Measurements from ENCODE around the gene SMYD3. TPM values are rescaled to one million over a fixed set of nuclear protein-coding genes. Genes with fewer than 3 reads are reported as not detected.

The SMYD3 gene
- polyA plus RNA-seq, 1 donor from 2014 or later = 48.6 TPM

DNA sequence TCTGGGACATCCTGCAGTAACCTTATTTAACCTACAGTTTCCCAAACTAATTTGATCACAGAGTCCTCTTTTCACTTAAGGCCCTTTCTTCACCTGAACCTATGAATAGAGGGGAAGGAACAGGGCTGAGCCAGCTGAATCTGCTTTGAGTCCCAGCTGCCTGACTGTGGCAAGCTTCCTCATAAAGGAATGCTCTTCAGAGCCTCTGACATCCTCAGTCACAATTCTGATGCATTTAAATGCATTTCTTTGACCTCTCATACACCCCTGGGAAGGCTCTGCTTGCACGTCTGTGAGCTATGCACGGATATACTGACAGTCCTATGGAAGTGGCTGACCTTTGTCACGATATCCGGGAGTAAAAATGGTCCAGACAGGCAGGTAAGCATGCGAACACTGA is 673.1 kb downstream of the SMYD3 start:
- peak overlapping the region; percentile 42 for H3K27ac ChIP-seq (ENCODE audit: low read length)
- H3F3A ChIP-seq (ENCODE audit: insufficient read depth, low read length, poor library complexity, severe bottlenecking) = no peaks in the 10 kb centered on the region
- no peak for TF ChIP-seq POLR2AphosphoS5 (IDR thresholded peaks at IDR 0.05)
- TF ChIP-seq EZH2 (IDR thresholded peaks at IDR 0.05; ENCODE audit: borderline replicate concordance, insufficient read depth, low read length, poor library complexity, severe bottlenecking) = no peak
- TF ChIP-seq, protein P1, sequence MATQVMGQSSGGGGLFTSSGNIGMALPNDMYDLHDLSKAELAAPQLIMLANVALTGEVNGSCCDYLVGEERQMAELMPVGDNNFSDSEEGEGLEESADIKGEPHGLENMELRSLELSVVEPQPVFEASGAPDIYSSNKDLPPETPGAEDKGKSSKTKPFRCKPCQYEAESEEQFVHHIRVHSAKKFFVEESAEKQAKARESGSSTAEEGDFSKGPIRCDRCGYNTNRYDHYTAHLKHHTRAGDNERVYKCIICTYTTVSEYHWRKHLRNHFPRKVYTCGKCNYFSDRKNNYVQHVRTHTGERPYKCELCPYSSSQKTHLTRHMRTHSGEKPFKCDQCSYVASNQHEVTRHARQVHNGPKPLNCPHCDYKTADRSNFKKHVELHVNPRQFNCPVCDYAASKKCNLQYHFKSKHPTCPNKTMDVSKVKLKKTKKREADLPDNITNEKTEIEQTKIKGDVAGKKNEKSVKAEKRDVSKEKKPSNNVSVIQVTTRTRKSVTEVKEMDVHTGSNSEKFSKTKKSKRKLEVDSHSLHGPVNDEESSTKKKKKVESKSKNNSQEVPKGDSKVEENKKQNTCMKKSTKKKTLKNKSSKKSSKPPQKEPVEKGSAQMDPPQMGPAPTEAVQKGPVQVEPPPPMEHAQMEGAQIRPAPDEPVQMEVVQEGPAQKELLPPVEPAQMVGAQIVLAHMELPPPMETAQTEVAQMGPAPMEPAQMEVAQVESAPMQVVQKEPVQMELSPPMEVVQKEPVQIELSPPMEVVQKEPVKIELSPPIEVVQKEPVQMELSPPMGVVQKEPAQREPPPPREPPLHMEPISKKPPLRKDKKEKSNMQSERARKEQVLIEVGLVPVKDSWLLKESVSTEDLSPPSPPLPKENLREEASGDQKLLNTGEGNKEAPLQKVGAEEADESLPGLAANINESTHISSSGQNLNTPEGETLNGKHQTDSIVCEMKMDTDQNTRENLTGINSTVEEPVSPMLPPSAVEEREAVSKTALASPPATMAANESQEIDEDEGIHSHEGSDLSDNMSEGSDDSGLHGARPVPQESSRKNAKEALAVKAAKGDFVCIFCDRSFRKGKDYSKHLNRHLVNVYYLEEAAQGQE (IDR thresholded peaks at IDR 0.05; ENCODE audit: borderline replicate concordance) = no peak
- TF ChIP-seq MXI1 (conservative IDR thresholded peaks at IDR 0.05; ENCODE audit: poor library complexity, severe bottlenecking) = no peak
- no peak for TF ChIP-seq SMC3 (conservative IDR thresholded peaks at IDR 0.05; ENCODE audit: poor library complexity)
- TF ChIP-seq EP300 (conservative IDR thresholded peaks at IDR 0.05; ENCODE audit: poor library complexity, severe bottlenecking) = no peak
- TF ChIP-seq, protein P2, sequence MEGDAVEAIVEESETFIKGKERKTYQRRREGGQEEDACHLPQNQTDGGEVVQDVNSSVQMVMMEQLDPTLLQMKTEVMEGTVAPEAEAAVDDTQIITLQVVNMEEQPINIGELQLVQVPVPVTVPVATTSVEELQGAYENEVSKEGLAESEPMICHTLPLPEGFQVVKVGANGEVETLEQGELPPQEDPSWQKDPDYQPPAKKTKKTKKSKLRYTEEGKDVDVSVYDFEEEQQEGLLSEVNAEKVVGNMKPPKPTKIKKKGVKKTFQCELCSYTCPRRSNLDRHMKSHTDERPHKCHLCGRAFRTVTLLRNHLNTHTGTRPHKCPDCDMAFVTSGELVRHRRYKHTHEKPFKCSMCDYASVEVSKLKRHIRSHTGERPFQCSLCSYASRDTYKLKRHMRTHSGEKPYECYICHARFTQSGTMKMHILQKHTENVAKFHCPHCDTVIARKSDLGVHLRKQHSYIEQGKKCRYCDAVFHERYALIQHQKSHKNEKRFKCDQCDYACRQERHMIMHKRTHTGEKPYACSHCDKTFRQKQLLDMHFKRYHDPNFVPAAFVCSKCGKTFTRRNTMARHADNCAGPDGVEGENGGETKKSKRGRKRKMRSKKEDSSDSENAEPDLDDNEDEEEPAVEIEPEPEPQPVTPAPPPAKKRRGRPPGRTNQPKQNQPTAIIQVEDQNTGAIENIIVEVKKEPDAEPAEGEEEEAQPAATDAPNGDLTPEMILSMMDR (IDR thresholded peaks at IDR 0.05; ENCODE audit: poor library complexity, severe bottlenecking) = no peak
- no peak for TF ChIP-seq RAD21 (conservative IDR thresholded peaks at IDR 0.05)
- TF ChIP-seq TAF1 (IDR thresholded peaks at IDR 0.05; ENCODE audit: low read depth) = no peak
- H3K79me2 ChIP-seq (replicated peaks; ENCODE audit: insufficient read depth, low read length) = no peaks in the 10 kb centered on the region
- H3K27me3 ChIP-seq (ENCODE audit: insufficient read depth, low read depth, low read length) = no peaks in the 10 kb centered on the region
- H3K4me2 ChIP-seq (ENCODE audit: low read length) = no peak overlapping the region
- no peaks in the 10 kb centered on the region for H4K20me1 ChIP-seq (ENCODE audit: insufficient read depth)
- no peaks in the 10 kb centered on the region for H3K9me3 ChIP-seq (ENCODE audit: low read length)
- H3K4me3 ChIP-seq (ENCODE audit: low read length) = no peak overlapping the region
- no peak overlapping the region for H2AFZ ChIP-seq (ENCODE audit: low read depth, low read length)
- H3K9me2 ChIP-seq (ENCODE audit: insufficient read depth, low read length) = no peaks in the 10 kb centered on the region
- H3K36me3 ChIP-seq (ENCODE audit: insufficient read depth, low read length) = no peaks in the 10 kb centered on the region
- peak overlapping the region; percentile 13 for H3K9ac ChIP-seq (ENCODE audit: low read length)

DNA sequence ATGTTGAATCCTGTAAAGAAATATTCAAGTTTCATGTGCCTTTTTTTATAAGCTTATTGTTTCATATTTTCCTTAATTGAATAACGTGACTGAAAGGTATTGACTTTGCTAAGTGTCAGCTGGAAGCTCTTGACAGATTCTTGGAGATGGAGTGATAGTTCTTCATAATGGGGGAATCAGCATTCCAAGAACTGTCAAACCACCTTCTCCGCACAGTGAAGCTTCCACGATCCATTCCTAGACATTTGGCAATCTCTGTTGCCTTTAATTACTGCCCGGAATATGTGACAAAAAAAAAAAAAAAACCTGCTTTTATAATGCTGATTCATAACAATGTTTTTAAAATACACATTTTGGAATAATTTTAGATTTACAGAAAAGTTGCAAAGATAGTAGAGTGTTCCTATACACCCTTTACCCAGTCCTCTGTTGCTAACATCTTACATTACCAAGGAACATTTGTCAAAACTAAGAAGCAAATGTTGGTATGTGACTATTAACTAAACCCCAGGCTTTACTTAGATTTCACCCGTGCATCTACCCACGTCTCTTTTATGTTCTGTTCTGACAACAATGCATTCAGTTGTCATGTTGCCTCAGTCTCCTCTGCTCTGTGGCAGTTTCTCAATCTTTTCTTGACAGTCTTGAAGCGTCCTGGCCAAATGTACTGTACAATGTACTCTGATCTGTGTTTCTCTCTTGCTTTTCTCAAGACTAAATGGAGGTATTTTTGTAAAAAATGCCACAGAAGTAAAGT is 674.1 kb downstream of the SMYD3 start:
- H3K9ac ChIP-seq (ENCODE audit: low read length) = no peak overlapping the region
- peak overlapping the region; percentile 42 for H3K27ac ChIP-seq (ENCODE audit: low read length)
- no peak overlapping the region for H3K4me2 ChIP-seq (ENCODE audit: low read length)
- no peaks in the 10 kb centered on the region for H3K9me3 ChIP-seq (ENCODE audit: low read length)
- no peaks in the 10 kb centered on the region for H3K9me2 ChIP-seq (ENCODE audit: insufficient read depth, low read length)
- no peaks in the 10 kb centered on the region for H3K27me3 ChIP-seq (ENCODE audit: insufficient read depth, low read depth, low read length)
- TF ChIP-seq EZH2 (IDR thresholded peaks at IDR 0.05; ENCODE audit: borderline replicate concordance, insufficient read depth, low read length, poor library complexity, severe bottlenecking) (no peak), SMC3 (conservative IDR thresholded peaks at IDR 0.05; ENCODE audit: poor library complexity) (no peak), RAD21 (conservative IDR thresholded peaks at IDR 0.05) (no peak), TAF1 (IDR thresholded peaks at IDR 0.05; ENCODE audit: low read depth) (no peak), POLR2AphosphoS5 (IDR thresholded peaks at IDR 0.05) (peak; percentile 46), MXI1 (conservative IDR thresholded peaks at IDR 0.05; ENCODE audit: poor library complexity, severe bottlenecking) (no peak), EP300 (conservative IDR thresholded peaks at IDR 0.05; ENCODE audit: poor library complexity, severe bottlenecking) (peak; percentile 79)
- TF ChIP-seq, protein P1 (IDR thresholded peaks at IDR 0.05; ENCODE audit: borderline replicate concordance) = peak; percentile 48
- TF ChIP-seq, protein P2 (IDR thresholded peaks at IDR 0.05; ENCODE audit: poor library complexity, severe bottlenecking) = no peak
- H4K20me1 ChIP-seq (ENCODE audit: insufficient read depth) = no peaks in the 10 kb centered on the region
- H3K4me3 ChIP-seq (ENCODE audit: low read length) = no peak overlapping the region
- no peak overlapping the region for H2AFZ ChIP-seq (ENCODE audit: low read depth, low read length)
- H3K36me3 ChIP-seq (ENCODE audit: insufficient read depth, low read length) = no peaks in the 10 kb centered on the region
- no peaks in the 10 kb centered on the region for H3K79me2 ChIP-seq (replicated peaks; ENCODE audit: insufficient read depth, low read length)
- no peaks in the 10 kb centered on the region for H3F3A ChIP-seq (ENCODE audit: insufficient read depth, low read length, poor library complexity, severe bottlenecking)

Measured in neural cell (in vitro differentiated cells).